ENCODE measurements around the gene PLCH2. TPM values are rescaled to one million over a fixed set of nuclear protein-coding genes. Genes with fewer than 3 reads are reported as not detected.

PLCH2 gene
- total and polyA plus RNA-seq, 10 of the 15 experiments (the other 5 are each of a cell fraction or from before 2014, with no cell fraction given): 0.03 to 0.73 (median 0.24) TPM; not detected in 3

GRCh38 chr1:2526824-2527555, 50.9 kb downstream of the PLCH2 start (continued):
- TF ChIP-seq PAX8 (IDR thresholded peaks at IDR 0.05) (no peak), ZNF207 (IDR thresholded peaks at IDR 0.05; ENCODE audit: borderline replicate concordance) (0 out of 2 replicates have a peak, but pooled peaks have one; percentile 62), IKZF1 (conservative IDR thresholded peaks at IDR 0.05) (peak; percentile 34; the same call in 1 of the 2 replicates), EZH2 (IDR thresholded peaks at IDR 0.05; ENCODE audit: borderline replicate concordance, control insufficient read depth, low read depth, low read length) (no peak), TCF12 (IDR thresholded peaks at IDR 0.05; ENCODE audit: low read depth, low read length) (0 out of 2 replicates have a peak, but pooled peaks have one; percentile 3), SIN3A (IDR thresholded peaks at IDR 0.05; ENCODE audit: low read depth, low read length) (peak; percentile 11; the same call in 1 of the 2 replicates), KLF5 (IDR thresholded peaks at IDR 0.05; ENCODE audit: partially characterized antibody) (no peak), PBX3 (IDR thresholded peaks at IDR 0.05; ENCODE audit: insufficient replicate concordance, low read depth, low read length) (no peak), HDGF (IDR thresholded peaks at IDR 0.05) (peak; percentile 76), ZNF622 (IDR thresholded peaks at IDR 0.05) (no peak), HDAC2 (IDR thresholded peaks at IDR 0.05) (no peak), ZZZ3 (IDR thresholded peaks at IDR 0.05; ENCODE audit: control insufficient read depth, insufficient read length, low read depth) (no peak), EP300 (IDR thresholded peaks at IDR 0.05; ENCODE audit: borderline replicate concordance in 1 of 2, control insufficient read depth in 1 of 2, low read depth in 2 of 2, low read length in 2 of 2) (no peak), NFYA (IDR thresholded peaks at IDR 0.05; ENCODE audit: borderline replicate concordance, low read depth, low read length) (no peak)
- TF ChIP-seq, protein P1, sequence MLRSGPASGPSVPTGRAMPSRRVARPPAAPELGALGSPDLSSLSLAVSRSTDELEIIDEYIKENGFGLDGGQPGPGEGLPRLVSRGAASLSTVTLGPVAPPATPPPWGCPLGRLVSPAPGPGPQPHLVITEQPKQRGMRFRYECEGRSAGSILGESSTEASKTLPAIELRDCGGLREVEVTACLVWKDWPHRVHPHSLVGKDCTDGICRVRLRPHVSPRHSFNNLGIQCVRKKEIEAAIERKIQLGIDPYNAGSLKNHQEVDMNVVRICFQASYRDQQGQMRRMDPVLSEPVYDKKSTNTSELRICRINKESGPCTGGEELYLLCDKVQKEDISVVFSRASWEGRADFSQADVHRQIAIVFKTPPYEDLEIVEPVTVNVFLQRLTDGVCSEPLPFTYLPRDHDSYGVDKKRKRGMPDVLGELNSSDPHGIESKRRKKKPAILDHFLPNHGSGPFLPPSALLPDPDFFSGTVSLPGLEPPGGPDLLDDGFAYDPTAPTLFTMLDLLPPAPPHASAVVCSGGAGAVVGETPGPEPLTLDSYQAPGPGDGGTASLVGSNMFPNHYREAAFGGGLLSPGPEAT (IDR thresholded peaks at IDR 0.05; ENCODE audit: low read depth): peak; percentile 53; the same call in 1 of the 2 replicates

All from GM12878 (cell line).